Loucy (cell line): ENCODE data around the gene NPEPL1.

ENCODE experiments used
- H2AFZ ChIP-seq: fragments of 200-600 bp; sonication (generic); 2 replicates; pipeline ENCODE4 v1.6.0; 2016; ENCODE audit warnings: antibody characterized with exemption, mild to moderate bottlenecking, low read length, moderate library complexity
- H3F3A ChIP-seq: fragments of 200-600 bp; 2 replicates; pipeline ENCODE4 v1.6.0; 2016; ENCODE audit warnings: antibody characterized with exemption, low read depth, mild to moderate bottlenecking
- H3K27me3 ChIP-seq: fragments of 200-600 bp; sonication (generic); 2 replicates; pipeline ENCODE4 v1.6.1; 2014; ENCODE audit warnings: low read length, mild to moderate bottlenecking; ENCODE audit not compliant: insufficient read depth, poor library complexity, severe bottlenecking
- H3K36me3 ChIP-seq: fragments of 200-600 bp; sonication (generic); 2 replicates; pipeline ENCODE4 v1.6.1; 2016; ENCODE audit warnings: low read length; ENCODE audit not compliant: insufficient read depth
- H3K4me1 ChIP-seq: fragments of 200-600 bp; sonication (generic); 2 replicates; pipeline ENCODE4 v1.5.1; 2014; ENCODE audit warnings: low read length, mild to moderate bottlenecking; ENCODE audit not compliant: insufficient read depth, poor library complexity, severe bottlenecking
- H3K4me2 ChIP-seq: fragments of 200-600 bp; sonication (generic); 2 replicates; pipeline ENCODE4 v1.6.0; 2014; ENCODE audit warnings: antibody characterized with exemption, low read length, low read depth, mild to moderate bottlenecking; ENCODE audit not compliant: poor library complexity, severe bottlenecking
- H3K4me3 ChIP-seq: fragments of 200-600 bp; sonication (generic); 2 replicates; pipeline ENCODE4 v1.5.1; 2014; ENCODE audit warnings: low read length, mild to moderate bottlenecking, mixed read lengths; ENCODE audit not compliant: poor library complexity, severe bottlenecking
- H3K79me2 ChIP-seq: fragments of 200-600 bp; sonication (generic); 2 replicates; pipeline ENCODE4 v1.6.1; 2014; ENCODE audit warnings: low read length; ENCODE audit not compliant: insufficient read depth
- H3K9ac ChIP-seq: fragments of 200-600 bp; sonication (generic); 2 replicates; pipeline ENCODE4 v1.6.0; 2014; ENCODE audit warnings: mild to moderate bottlenecking, low read depth, low read length, moderate library complexity; ENCODE audit not compliant: poor library complexity, severe bottlenecking
- H3K9me2 ChIP-seq: fragments of 200-600 bp; sonication (generic); replicated peaks from 2 replicates; pipeline ENCODE4 v1.6.1; 2016; ENCODE audit warnings: low read depth, low read length, mixed read lengths
- H3K9me3 ChIP-seq: fragments of 200-600 bp; sonication (generic); 2 replicates; pipeline ENCODE4 v1.6.1; 2014; ENCODE audit warnings: mild to moderate bottlenecking, antibody characterized with exemption, low read length, low read depth; ENCODE audit not compliant: insufficient read depth
- H4K20me1 ChIP-seq: fragments of 200-600 bp; sonication (generic); 2 replicates; pipeline ENCODE4 v1.6.0; 2014; ENCODE audit warnings: antibody characterized with exemption, low read length, mild to moderate bottlenecking; ENCODE audit not compliant: insufficient read depth, poor library complexity, severe bottlenecking
- CTCF ChIP-seq: fragments of 200-600 bp; sonication (generic); conservative IDR thresholded peaks from 2 replicates; pipeline ENCODE4 v1.5.1; 2014; ENCODE audit warnings: mild to moderate bottlenecking, antibody characterized with exemption, low read length
- EZH2phosphoT487 ChIP-seq: fragments of 200-600 bp; IDR thresholded peaks from 2 replicates; pipeline ENCODE4 v1.6.1; 2018; ENCODE audit warnings: antibody characterized with exemption, mild to moderate bottlenecking, moderate library complexity, borderline replicate concordance

NPEPL1 gene

GRCh38 chr20:58741384-58741783 is 48.8 kb downstream of the NPEPL1 start:
- Histone ChIP-seq H4K20me1 (no peaks in the 10 kb centered on the region), H3K9ac (no peak overlapping the region), H2AFZ (no peak overlapping the region), H3K9me3 (no peaks in the 10 kb centered on the region), H3F3A (no peaks in the 10 kb centered on the region), H3K36me3 (no peaks in the 10 kb centered on the region), H3K79me2 (no peaks in the 10 kb centered on the region), H3K9me2 (no peaks in the 10 kb centered on the region), H3K27me3 (peaks cover 3% of the 10 kb centered on the region), H3K4me2 (no peak overlapping the region), H3K4me1 (no peaks in the 10 kb centered on the region), H3K4me3 (no peak overlapping the region)
- TF ChIP-seq CTCF: no peak
- TF ChIP-seq EZH2phosphoT487: no peak

GRCh38 chr20:58742668-58743566 is 50.3 kb downstream of the NPEPL1 start:
- no peaks in the 10 kb centered on the region for H3F3A ChIP-seq
- TF ChIP-seq EZH2phosphoT487 (no peak), CTCF (no peak)
- H2AFZ ChIP-seq: no peak overlapping the region
- H3K36me3 ChIP-seq: no peaks in the 10 kb centered on the region
- H3K9me3 ChIP-seq: no peaks in the 10 kb centered on the region
- no peaks in the 10 kb centered on the region for H3K9me2 ChIP-seq
- no peak overlapping the region for H3K4me3 ChIP-seq
- H3K9ac ChIP-seq: no peak overlapping the region
- H3K27me3 ChIP-seq: peaks cover 3% of the 10 kb centered on the region
- no peaks in the 10 kb centered on the region for H3K4me1 ChIP-seq
- no peaks in the 10 kb centered on the region for H4K20me1 ChIP-seq
- no peak overlapping the region for H3K4me2 ChIP-seq
- H3K79me2 ChIP-seq: no peaks in the 10 kb centered on the region

GRCh38 chr20:58743929-58744534 is 51.4 kb downstream of the NPEPL1 start:
- Histone ChIP-seq H3K9me3 (no peaks in the 10 kb centered on the region), H3K4me2 (no peak overlapping the region), H3K9me2 (no peaks in the 10 kb centered on the region), H3K4me1 (no peaks in the 10 kb centered on the region), H3K27me3 (no peaks in the 10 kb centered on the region), H3K4me3 (no peak overlapping the region), H3K36me3 (no peaks in the 10 kb centered on the region), H2AFZ (no peak overlapping the region), H3F3A (no peaks in the 10 kb centered on the region), H4K20me1 (no peaks in the 10 kb centered on the region), H3K79me2 (no peaks in the 10 kb centered on the region), H3K9ac (no peak overlapping the region)
- TF ChIP-seq CTCF (no peak), EZH2phosphoT487 (no peak)
